ENCODE data around the gene AGAP3.

The AGAP3 gene

DNA sequence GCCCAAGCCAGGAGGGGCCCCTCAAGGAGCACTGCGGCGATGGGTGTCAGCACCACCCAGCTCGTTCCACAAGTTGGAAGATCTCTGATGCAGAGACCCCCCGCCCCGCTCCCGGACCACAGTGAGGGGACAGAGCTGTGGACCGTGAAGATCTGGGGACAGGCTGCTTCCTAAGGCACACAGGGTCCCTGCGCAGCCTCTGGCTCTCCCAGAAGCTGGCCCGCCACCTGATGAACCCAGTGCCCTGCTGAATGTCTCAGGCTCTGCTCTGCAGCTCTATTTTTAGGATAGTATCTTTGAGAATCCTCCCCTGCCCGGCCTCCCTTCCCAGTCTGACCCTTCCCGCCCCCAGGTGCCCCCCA, 51.5 kb downstream of the AGAP3 start:
- no peak for DNase-seq

DNA sequence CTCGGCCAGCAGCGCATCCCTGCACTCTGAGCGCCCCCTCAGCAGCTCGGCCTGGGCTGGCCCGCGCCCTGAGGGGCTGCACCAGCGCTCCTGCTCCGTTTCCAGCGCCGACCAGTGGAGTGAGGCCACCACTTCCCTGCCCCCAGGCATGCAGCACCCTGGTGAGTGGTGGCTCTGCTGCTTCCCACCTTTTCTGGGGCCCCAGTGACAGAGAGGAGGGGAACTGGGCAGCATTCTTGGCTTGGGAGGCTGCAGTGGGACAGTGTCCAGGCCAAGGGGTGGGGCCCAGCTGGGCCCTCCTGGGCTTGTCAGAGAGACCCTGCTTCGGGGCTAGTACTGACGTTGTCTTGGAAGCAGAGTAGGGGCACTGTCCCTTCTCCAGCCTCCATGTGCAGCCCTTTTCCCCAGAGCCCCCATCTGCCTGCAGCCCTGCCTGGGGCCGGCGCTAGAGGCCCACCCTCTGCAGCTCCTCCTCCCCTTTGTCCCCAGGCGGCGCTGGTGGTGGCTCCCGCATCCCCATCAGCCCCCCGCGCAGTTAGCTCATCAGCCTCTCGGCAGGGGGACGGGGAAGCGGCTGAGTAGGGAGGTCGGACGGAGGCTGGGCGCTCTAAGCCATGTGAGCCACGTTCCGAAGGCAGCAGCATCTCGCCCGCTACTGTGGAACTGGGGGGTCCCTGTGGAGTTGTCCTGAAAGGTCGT, 52.0 kb downstream of the AGAP3 start:
- DNase-seq, result peak; percentile 78

DNA sequence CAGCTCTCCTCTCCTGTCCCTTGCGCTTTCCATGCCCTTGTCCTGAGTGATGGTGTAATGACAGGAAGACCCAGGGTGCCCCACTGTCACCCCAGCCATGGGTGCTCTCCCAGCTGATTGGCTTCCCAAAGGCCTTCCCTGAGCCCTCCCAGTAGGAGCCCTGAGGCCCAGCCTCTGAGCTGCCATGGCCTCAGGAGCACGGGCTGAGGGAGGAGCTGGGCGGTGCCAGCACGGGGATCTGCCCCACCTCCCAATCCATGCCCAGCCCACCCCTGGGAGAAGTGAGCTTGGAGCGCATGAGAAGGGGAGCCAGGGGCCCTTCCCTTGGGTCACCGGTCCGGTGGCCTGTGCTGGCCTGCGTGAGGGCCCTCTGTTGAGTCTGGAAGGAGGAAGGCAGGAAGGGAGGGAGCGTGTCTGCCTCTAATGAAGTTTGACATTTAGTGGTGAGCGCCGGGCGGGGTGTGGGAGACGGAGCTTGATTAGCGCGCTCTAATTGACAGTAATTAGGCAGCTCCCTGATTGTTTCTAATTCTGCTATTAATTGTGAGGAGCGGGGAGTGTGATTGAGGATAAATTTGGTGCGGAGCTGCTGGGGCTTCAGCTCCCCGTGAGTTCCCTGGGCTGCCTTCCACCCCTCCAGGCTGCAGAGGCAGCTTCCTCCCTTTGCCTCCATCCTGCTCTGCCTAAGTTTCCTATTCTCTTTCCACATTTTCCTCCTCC, 53.0 kb downstream of the AGAP3 start:
- peak; percentile 87 for DNase-seq

DNA sequence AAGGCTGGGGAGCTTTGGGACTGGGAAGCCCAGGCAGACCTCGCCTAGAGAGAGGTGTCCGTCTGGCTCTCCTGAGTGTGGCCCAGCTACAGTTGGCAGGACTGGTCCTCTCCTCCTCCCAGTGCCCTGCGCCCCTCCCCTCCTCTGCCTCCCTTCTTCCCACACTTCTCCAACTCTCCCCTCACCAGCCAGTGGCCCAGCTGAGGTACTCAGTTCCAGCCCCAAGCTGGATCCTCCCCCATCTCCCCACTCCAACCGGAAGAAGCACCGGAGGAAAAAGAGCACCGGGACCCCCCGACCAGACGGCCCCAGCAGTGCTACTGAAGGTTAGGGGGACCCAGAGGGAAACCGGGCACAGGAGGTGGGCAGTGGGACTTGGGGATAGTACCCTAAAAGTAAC, 53.5 kb downstream of the AGAP3 start:
- DNase-seq, result no peak

DNA sequence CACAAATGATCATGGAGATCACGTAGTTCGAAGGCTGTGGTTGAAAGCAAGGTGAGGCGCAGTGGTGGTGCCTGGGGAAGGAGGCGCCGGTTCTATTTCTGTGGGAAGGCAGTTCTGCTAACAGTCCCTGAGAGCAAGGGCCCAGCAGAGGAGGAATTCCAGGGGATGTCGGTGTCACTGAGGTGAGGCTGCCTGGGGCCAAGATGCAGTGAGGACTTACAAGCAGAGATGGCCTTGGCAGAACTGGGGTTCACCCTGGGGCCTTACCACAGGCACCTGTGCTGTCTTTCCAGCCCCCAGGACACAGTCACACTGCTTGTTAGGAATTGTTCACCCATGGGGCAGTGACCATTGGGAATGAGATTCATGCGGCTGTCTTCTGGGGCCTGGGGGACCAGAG, 54.6 kb downstream of the AGAP3 start:
- DNase-seq, result no peak

DNA sequence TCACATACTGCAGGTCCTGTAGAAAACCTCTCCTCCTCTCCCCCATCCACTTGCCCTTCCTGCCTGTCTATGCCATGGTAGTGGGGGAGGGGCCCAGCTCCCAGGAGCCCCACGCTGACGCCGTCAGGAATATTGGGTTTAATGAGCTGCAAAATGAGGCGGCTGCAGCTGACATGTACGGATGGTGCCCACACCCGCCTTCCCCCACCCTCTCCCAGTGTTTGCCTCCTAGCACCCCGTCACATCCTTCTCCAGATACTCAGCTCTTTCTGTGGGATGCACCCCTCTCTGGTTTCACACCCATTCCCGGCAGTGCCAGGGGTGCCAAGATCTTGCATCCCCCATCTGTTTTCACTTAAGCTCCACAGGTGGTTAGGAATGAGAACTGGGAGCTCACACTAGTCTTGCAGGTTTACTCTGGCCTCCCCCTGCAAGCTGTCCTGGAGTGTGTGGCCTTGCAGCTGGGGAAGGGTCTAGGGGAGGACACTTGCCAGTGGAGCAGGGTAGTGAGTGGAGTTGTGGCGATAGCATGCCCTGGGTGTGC, 55.1 kb downstream of the AGAP3 start:
- DNase-seq, result peak; percentile 88

DNA sequence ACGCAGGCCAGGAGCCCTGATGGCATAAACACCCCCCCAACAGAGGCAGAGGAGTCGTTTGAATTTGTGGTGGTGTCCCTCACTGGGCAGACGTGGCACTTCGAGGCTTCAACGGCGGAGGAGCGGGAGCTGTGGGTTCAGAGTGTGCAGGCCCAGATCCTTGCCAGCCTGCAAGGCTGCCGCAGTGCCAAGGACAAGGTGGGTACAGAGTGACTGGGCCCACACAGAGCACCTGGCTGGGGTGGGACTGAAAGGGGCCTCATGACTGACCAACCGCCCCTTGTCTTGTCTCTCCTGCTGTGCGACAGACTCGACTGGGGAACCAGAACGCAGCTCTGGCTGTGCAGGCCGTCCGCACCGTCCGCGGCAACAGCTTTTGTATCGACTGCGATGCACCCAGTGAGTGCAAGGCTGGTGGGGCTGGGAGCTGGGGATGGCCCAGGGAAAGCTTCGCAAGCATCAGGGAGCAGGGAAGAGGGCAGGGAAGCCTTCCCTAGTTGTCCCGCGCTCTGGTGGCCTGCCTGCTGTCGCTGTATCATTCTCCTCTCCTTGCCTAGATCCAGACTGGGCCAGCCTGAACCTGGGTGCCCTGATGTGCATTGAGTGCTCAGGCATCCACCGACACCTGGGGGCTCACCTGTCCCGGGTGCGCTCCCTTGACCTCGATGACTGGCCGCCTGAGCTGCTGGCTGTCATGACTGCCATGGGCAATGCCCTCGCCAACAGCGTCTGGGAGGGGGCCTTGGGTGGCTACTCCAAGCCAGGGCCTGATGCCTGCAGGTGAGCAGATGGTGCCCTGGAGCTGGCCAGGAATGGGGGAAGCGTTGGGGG, 55.8 kb downstream of the AGAP3 start:
- DNase-seq, result peak; percentile 40

DNA sequence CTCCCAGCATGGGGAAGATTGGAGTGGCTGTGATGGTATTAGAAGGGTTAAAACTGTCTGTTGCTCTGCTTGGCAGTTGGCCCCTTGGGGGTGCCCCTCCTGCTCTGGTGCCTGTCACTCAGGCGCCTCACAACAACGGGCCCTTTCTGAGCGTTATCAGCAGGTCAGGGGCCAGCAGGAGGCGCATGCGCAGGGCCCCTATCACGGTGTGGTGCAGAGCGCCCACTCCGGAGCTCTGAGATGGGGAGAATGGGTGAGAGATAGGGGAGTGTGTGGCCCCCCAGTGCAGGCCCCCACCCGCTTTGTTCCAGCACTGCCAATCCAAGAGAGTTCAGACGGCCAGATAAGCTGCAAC, 56.4 kb downstream of the AGAP3 start:
- DNase-seq, result peak; percentile 75

DNA sequence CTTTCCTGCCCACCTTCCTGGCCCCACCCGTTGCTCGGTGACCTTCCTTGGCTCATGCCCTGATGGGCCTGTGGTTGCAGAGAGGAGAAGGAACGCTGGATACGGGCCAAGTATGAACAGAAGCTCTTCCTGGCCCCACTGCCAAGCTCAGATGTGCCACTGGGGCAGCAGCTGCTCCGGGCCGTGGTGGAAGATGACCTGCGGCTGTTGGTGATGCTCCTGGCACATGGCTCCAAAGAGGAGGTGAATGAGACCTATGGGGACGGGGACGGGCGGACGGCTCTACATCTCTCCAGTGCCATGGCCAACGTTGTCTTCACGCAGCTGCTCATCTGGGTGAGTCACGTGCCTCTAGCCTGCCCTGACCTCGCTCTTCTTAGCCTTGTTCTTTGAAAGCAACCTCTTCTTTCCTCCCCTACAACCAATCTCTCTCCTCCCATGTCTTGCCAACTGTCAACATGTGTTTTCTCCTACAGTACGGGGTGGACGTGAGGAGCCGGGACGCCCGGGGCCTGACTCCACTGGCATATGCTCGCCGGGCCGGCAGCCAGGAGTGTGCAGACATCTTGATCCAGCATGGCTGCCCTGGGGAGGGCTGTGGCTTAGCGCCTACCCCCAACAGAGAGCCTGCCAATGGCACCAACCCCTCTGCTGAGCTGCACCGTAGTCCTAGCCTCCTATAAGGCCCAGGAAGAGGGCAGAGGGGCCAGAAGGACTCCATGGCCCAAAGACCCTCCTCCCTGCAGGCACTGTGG, 57.2 kb downstream of the AGAP3 start:
- no peak for DNase-seq

DNA sequence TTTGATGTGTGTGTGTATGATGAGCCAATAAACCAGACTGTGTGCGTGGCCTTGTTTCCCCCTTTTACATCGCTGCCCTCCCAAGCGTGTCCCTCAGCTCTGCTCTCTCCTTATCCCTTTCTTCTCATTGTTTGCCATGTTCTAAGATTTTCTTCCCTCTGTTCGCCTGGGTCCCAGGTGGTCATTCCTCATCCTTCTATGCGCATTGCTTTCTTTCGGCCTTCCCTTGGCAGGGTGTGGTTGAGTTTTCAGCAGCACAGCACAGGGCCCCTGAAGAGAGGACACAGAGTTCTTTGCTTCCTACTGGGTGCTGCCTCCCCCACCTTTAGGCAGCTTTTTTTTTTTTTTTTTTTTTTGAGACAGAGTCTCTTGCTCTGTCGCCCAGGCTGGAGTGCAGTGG, 58.1 kb downstream of the AGAP3 start:
- no peak for DNase-seq

DNA sequence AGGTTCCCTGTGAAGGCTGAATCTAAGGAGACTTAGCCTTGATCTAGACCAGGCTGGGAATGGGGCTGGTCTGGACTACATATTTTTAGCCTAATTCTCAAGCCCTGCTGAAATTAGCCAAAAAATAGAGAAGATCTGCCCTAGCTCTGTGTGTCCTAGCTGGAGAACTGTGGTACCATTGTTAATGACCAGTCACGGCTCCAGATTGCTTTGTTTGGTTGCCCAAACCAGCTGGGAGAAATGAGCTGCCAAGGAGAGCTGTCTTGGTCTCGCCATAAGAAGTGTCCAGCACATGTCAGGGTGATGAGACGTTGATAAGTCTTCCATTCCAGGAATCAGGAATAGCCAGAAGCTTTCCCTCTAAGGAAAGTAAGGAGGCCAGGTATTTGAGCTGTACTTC, 60.5 kb downstream of the AGAP3 start:
- DNase-seq, result no peak

DNA sequence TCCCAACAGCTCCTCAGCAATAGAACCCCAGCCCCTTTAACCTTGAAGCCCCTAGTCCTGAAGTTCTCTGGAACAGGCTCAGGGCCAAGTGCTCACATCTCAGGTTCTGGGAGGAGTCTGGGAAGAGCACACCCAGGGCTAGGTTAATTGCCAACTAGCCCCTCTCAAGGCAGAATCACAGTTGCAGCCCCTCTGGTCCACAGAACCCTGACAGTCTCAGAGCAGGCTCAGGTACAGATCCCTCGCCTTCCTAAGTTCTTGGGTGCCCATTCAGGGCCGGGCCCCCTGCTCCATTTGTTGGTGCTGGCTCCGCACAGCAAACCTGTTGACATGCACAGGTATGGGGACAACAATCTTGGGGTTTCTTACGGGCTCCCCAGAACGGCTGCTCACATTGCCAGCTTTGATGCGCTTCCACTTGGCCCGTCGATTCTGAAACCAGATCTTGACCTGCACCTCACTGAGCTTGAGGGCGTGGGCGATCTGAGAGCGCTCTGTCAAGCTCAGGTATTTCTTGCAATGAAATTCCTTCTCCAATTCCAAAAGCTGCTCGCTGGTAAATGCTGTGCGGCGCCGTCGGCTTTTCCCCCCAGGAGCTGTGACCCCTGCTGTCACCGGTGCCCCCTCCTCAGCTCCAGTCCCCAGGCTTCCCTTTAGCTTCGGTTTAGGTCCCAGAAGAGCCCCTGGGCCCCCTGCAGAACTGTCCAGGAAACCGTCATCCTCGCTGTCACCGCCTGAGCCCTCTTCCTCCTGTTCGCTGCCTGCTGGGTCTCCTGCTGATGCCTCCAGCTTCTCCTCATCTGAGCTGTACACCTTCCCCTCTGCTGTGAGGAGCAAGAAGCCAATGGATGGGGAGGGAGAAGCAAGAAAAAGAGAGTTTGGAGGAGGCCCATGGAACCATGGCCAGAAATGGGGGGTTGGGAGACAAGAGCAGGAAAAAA, 62.3 kb downstream of the AGAP3 start:
- no peak for DNase-seq

DNA sequence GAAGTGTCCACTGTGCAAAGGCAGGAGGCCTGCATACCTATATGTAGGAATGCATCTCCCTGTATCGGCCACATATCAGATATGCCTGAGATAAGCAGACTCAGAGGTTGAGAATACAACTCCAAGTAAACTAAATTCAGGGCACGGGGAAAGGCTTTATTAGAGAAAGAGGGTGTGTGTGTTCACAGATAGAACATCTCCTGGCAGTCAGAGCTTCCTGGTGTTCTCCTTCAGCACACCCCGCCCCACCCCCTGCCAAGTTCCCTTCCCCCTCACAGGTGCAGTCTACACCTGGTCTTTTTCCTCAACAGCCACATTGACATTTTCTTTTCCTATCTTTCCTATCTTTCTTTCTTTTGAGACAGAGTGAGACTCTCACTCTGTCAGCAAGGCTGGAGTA, 64.1 kb downstream of the AGAP3 start:
- DNase-seq, result no peak

DNA sequence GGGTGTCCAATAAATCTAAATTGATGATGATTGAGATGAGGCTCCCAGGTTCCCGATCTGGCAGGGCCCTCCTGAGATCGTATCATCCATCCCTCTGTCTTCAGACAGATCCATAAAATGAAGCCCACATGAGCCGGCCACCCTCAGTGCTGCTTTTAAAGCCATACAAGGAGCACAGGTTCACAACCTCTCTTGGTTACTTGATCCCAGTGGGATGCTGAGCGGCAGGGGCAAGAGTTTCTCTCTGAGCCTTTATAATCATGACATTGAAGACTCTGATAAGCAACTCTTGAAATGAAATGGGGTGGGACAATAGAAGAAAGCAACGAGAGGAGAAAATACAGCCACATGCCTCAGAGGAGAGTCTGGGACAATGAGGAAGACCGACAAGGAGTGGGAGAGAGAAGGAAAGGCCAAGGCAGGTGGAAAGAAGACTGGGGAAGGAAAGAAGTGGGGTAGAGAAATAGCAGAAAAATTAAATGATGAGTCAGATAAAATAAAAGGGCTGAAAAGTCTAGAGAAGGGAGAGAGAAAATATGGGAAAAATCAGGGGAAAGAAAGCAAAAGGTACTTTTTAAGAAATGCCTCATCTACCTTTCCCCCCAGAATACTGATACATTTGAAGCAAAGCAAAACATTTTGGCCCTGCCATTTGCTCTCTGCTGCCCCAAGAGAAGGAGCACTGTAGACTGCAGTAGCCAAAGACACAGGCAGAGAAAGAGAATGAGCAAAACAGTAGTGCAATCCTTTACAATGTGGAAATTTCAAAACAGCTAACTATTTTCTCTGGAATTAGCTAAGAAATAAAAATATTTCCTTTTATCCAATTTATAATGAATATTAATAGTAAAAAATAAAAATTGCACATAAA, 66.6 kb downstream of the AGAP3 start:
- DNase-seq, result no peak

DNA sequence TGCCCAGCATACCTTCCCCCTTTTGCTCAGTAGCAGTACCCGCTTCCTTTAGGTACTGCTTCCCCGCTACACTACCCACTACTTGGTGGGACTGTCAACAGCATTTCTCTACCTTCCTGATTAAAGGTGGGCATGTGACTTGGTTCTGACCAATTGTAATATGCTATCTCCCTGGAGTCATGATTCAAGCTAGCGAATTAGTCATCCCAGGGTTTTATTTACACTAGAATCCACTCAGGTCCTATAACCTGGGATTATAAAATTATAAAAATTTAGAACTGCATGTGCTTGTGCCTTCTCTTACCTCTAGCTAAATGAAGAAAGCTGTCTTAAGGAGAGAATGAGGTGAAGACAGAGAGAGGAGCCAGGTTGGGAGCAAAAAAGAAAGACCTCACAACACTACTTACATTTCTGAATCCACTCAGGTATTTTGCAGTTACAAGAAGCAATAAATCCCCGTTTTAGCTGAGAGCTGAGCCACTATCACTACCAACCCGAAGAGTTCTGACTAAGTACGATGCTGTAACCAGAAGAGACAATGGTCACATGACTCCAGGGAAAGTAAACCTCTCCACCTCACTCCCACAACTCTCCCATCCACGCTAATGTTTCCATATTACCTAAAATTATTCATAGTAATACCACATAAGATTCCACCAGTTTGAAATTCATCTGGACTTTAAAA, 71.5 kb downstream of the AGAP3 start:
- no peak for DNase-seq

DNA sequence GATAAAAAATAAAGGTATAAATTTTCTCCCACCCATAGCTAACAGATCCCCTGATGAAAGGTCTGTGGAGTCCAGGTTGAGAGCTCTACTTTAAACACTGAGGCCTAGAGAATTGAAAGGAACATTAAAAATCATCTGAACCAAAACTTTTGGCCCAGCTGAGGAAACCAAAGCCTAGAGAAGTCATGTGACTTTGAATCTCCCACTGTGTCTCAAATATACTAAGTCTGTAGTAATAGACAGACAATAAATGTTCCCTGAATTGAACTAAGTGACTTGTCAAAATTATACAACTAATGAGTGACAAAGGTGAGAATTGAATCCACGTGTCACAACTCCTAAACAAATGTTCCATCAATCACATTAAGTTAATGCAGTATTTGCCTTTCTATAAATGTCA, 75.5 kb downstream of the AGAP3 start:
- DNase-seq, result no peak

DNA sequence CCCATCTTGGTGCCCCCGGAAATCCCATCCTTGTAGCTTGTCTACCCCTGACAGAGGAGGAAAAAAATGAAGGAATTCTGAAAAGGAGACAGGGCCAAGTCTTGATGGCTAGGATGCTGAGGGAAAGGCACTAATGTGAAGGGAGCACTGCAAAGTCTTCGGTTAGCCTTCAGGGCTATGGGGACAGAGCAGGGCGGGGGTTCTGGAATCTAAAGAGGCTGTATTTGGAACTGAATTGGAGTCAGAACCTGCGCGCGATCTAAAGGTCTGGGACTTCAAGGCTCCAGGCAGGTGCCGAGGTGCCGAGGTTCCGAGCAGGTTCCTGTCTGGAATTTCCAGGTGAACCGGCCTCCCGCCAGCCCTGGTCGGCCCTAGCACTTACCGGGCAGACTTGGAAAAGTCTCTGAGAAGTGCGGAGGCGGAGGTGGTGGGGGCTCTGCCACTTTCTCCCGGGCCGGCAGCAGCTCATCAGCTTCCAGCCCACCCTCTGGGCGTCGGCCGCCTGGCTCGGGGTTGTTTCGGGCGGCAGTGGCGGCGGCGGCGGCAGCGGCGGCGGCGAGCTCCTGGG, 80.4 kb downstream of the AGAP3 start:
- DNase-seq, result no peak

DNA sequence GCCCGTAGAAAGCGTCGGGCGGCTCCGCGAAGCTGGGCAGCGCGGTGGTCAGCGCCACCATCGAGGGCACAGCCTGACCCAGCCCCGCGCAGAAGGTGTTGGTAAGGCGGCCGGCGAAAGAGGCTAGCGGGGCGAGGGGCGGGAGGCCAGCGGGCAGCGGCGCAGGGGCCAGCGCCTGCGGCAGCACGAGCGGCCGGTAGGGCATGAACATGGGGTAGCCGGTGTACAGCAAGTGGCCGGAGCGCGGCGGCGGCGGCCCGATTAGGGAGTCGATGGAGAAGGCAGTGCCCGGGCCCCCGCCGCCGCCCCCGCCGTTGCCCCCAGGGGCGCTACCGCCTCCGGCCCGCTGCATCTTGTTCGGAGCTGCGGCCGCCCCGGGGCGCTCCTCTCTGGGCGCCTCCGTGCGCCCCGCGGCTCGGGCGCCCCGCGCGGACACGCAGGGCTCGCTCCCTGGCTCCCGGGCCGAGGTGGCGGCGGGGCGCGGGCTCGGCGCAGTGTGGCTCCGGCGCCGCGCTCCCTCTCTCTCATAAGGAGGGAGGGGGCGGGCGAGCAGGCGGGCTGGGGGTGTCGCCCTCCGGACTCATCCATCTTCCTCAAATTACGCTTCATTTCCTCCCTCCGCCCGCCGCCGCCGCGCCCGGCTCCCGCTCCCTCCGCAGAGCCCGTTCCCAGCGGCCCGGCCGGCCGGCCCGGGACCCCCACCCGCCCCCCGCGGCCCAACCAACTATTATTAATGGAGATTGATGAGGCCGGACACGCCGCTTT, 81.1 kb downstream of the AGAP3 start, which contains the start of gene GBX1:
Gene GBX1 (minus strand): TSS at position 498 of the 765 bp plus-strand sequence. CDS start 146 bp downstream, at position 352.
- peak; percentile 61 for DNase-seq

Data from eye (tissue), 1 donor.